ENCODE data around the gene SEC14L2.

Gene SEC14L2

DNA sequence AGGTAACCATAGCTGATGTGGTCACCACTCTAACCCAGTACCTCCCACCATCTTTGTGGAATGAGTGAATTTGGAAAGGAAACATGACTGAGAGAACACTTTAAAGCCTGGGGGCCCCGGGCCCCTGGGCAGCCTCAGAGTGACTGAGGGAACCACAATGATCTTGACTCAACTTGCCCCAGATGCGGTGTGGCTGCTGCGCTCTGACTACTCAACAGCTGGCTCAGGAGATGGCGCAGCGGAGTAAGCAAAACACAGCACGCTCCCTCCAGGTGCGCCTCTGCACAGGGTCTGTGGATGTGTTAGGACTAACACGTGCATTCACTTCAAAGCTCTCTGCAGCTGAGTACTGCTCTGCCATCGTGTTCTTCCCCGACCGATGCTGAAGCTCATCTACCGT lies 15.6 kb upstream of the SEC14L2 start:
- Histone ChIP-seq H2AFZ (ENCODE audit: low read length) (no peak overlapping the region), H3K27me3 (ENCODE audit: insufficient read depth, low read length) (no peaks in the 10 kb centered on the region), H3K27ac (ENCODE audit: low read depth, low read length, poor library complexity, severe bottlenecking) (no peak overlapping the region), H3K4me1 (ENCODE audit: insufficient read depth, low read length, severe bottlenecking) (no peaks in the 10 kb centered on the region), H3K9ac (ENCODE audit: low read length) (no peak overlapping the region), H4K20me1 (ENCODE audit: insufficient read depth, low read length) (no peaks in the 10 kb centered on the region), H3K79me2 (ENCODE audit: insufficient read depth, low read length) (no peaks in the 10 kb centered on the region), H3K9me3 (ENCODE audit: low read length) (no peaks in the 10 kb centered on the region), H3K36me3 (ENCODE audit: insufficient read depth, low read length) (no peaks in the 10 kb centered on the region), H3K4me2 (ENCODE audit: low read length) (no peak overlapping the region), H3K9me2 (ENCODE audit: low read depth, low read length) (no peaks in the 10 kb centered on the region), H3K4me3 (ENCODE audit: low read depth, low read length, poor library complexity, severe bottlenecking) (no peak overlapping the region), H3F3A (ENCODE audit: insufficient read depth, low read length) (no peaks in the 10 kb centered on the region)
- TF ChIP-seq EZH2 (IDR thresholded peaks at IDR 0.05; ENCODE audit: borderline replicate concordance, low read length) = no peak

- Histone ChIP-seq H3K4me1 (ENCODE audit: insufficient read depth, low read length, severe bottlenecking) (peaks cover 5% of the 10 kb centered on the region), H3K27ac (ENCODE audit: low read depth, low read length, poor library complexity, severe bottlenecking) (no peak overlapping the region), H4K20me1 (ENCODE audit: insufficient read depth, low read length) (no peaks in the 10 kb centered on the region), H3K9ac (ENCODE audit: low read length) (no peak overlapping the region), H3K9me2 (ENCODE audit: low read depth, low read length) (no peaks in the 10 kb centered on the region), H3K4me2 (ENCODE audit: low read length) (no peak overlapping the region), H3K36me3 (ENCODE audit: insufficient read depth, low read length) (no peaks in the 10 kb centered on the region), H3K27me3 (ENCODE audit: insufficient read depth, low read length) (no peaks in the 10 kb centered on the region), H3F3A (ENCODE audit: insufficient read depth, low read length) (no peaks in the 10 kb centered on the region), H2AFZ (ENCODE audit: low read length) (no peak overlapping the region), H3K4me3 (ENCODE audit: low read depth, low read length, poor library complexity, severe bottlenecking) (no peak overlapping the region), H3K9me3 (ENCODE audit: low read length) (no peaks in the 10 kb centered on the region), H3K79me2 (ENCODE audit: insufficient read depth, low read length) (no peaks in the 10 kb centered on the region)
- TF ChIP-seq CTCF (IDR thresholded peaks at IDR 0.05; ENCODE audit: low read length) (no peak), EZH2 (IDR thresholded peaks at IDR 0.05; ENCODE audit: borderline replicate concordance, low read length) (no peak)
Measured at GRCh38 chr22:30382340-30382739, 14.5 kb upstream of the SEC14L2 start.

- H3K9ac ChIP-seq (ENCODE audit: low read length) = no peak overlapping the region
- H3F3A ChIP-seq (ENCODE audit: insufficient read depth, low read length) = no peaks in the 10 kb centered on the region
- peaks cover 9% of the 10 kb centered on the region for H3K4me1 ChIP-seq (ENCODE audit: insufficient read depth, low read length, severe bottlenecking)
- no peak overlapping the region for H2AFZ ChIP-seq (ENCODE audit: low read length)
- no peak overlapping the region for H3K27ac ChIP-seq (ENCODE audit: low read depth, low read length, poor library complexity, severe bottlenecking)
- no peaks in the 10 kb centered on the region for H4K20me1 ChIP-seq (ENCODE audit: insufficient read depth, low read length)
- no peaks in the 10 kb centered on the region for H3K9me3 ChIP-seq (ENCODE audit: low read length)
- H3K4me3 ChIP-seq (ENCODE audit: low read depth, low read length, poor library complexity, severe bottlenecking) = no peak overlapping the region
- no peaks in the 10 kb centered on the region for H3K36me3 ChIP-seq (ENCODE audit: insufficient read depth, low read length)
- H3K4me2 ChIP-seq (ENCODE audit: low read length) = no peak overlapping the region
- H3K79me2 ChIP-seq (ENCODE audit: insufficient read depth, low read length) = no peaks in the 10 kb centered on the region
- no peaks in the 10 kb centered on the region for H3K9me2 ChIP-seq (ENCODE audit: low read depth, low read length)
- TF ChIP-seq CTCF (IDR thresholded peaks at IDR 0.05; ENCODE audit: low read length) (no peak), EZH2 (IDR thresholded peaks at IDR 0.05; ENCODE audit: borderline replicate concordance, low read length) (no peak)
- no peaks in the 10 kb centered on the region for H3K27me3 ChIP-seq (ENCODE audit: insufficient read depth, low read length)
Measured at GRCh38 chr22:30383061-30383460, 13.8 kb upstream of the SEC14L2 start.

- TF ChIP-seq EZH2 (IDR thresholded peaks at IDR 0.05; ENCODE audit: borderline replicate concordance, low read length) (no peak), CTCF (IDR thresholded peaks at IDR 0.05; ENCODE audit: low read length) (no peak)
- peaks cover 6% of the 10 kb centered on the region; the same call in 1 of the 2 replicates for H3K36me3 ChIP-seq (ENCODE audit: insufficient read depth, low read length)
- peaks cover 9% of the 10 kb centered on the region for H3K4me1 ChIP-seq (ENCODE audit: insufficient read depth, low read length, severe bottlenecking)
- no peaks in the 10 kb centered on the region for H3K79me2 ChIP-seq (ENCODE audit: insufficient read depth, low read length)
- H2AFZ ChIP-seq (ENCODE audit: low read length) = no peak overlapping the region
- H3F3A ChIP-seq (ENCODE audit: insufficient read depth, low read length) = no peaks in the 10 kb centered on the region
- H3K27ac ChIP-seq (ENCODE audit: low read depth, low read length, poor library complexity, severe bottlenecking) = no peak overlapping the region
- H3K27me3 ChIP-seq (ENCODE audit: insufficient read depth, low read length) = no peaks in the 10 kb centered on the region; the same call in 1 of the 2 replicates
- no peak overlapping the region for H3K4me2 ChIP-seq (ENCODE audit: low read length)
- H3K4me3 ChIP-seq (ENCODE audit: low read depth, low read length, poor library complexity, severe bottlenecking) = no peak overlapping the region
- no peaks in the 10 kb centered on the region for H4K20me1 ChIP-seq (ENCODE audit: insufficient read depth, low read length)
- H3K9me2 ChIP-seq (ENCODE audit: low read depth, low read length) = no peaks in the 10 kb centered on the region
- H3K9ac ChIP-seq (ENCODE audit: low read length) = no peak overlapping the region
- peaks cover 6% of the 10 kb centered on the region for H3K9me3 ChIP-seq (ENCODE audit: low read length)
Measured at GRCh38 chr22:30385942-30386341, 10.9 kb upstream of the SEC14L2 start.
